ENCODE results near the gene CLCNKB. TPM values are rescaled to one million over a fixed set of nuclear protein-coding genes. Genes with fewer than 3 reads are reported as not detected.
"Not testable (repeated sequence)": the region's sequence is repeated elsewhere in the genome, so short reads cannot be mapped to it uniquely, and the experiment has no call there.

CLCNKB gene
- total and polyA plus RNA-seq, 12 donors = 0.57 to 3.4 (median 2.0) TPM

- Histone ChIP-seq H3K27me3 (peaks cover 0 to 4% (median 0%) of the 10 kb centered on the region in 7 donors), H3K27ac (no peak overlapping the region), H3K4me1 (no peaks in the 10 kb centered on the region), H3K36me3 (no peaks in the 10 kb centered on the region), H3K9me3 (no peaks in the 10 kb centered on the region), H3K4me3 (no peak overlapping the region)
- no peak for TF ChIP-seq CTCF (IDR thresholded peaks at IDR 0.05)
- WGBS, 2 donors = 76 to 90% methylated on average over 4 of the region's 4 CpGs
- intact Hi-C loops (cut with DNase I) = no loop called here
- DNase-seq (no peak), ATAC-seq (no peak)
Measured at GRCh38 chr1:16038620-16038912, 5.0 kb upstream of the CLCNKB start.

- H3K27ac ChIP-seq, H3K9me3 ChIP-seq, H3K4me1 ChIP-seq, DNase-seq, ATAC-seq, H3K36me3 ChIP-seq, H3K4me3 ChIP-seq, H3K27me3 ChIP-seq: not testable (repeated sequence)
- intact Hi-C loops (cut with DNase I) = loop anchor here in 1 of 10 donors (2.0 kb wide), 1 partner anchor 39 kb away; no protein-coding TSS in a partner anchor
- WGBS, 2 donors = 72 to 88% methylated on average over 6 to 8 of the region's 8 CpGs
Measured at GRCh38 chr1:16039871-16040270, 3.7 kb upstream of the CLCNKB start.

GRCh38 chr1:16041200-16041599 lies 2.4 kb upstream of the CLCNKB start:
- no peak for TF ChIP-seq CTCF (IDR thresholded peaks at IDR 0.05)
- DNase-seq (no peak), ATAC-seq (no peak)
- no peaks in the 10 kb centered on the region for H3K36me3 ChIP-seq
- intact Hi-C loops (cut with DNase I) = loop anchor here in 1 of 10 donors (2.0 kb wide), 1 partner anchor 40 kb away; no protein-coding TSS in a partner anchor
- H3K4me1 ChIP-seq = no peaks in the 10 kb centered on the region
- H3K9me3 ChIP-seq = no peaks in the 10 kb centered on the region
- H3K4me3 ChIP-seq = no peak overlapping the region
- H3K27ac ChIP-seq = no peak overlapping the region
- WGBS, 2 donors = 67 to 84% methylated on average over 8 of the region's 8 CpGs
- peaks cover 0 to 4% (median 0%) of the 10 kb centered on the region in 7 donors for H3K27me3 ChIP-seq

- 76 to 88% methylated on average over 9 of the region's 9 CpGs for WGBS, 2 donors
- Histone ChIP-seq H3K9me3 (no peaks in the 10 kb centered on the region), H3K27ac (no peak overlapping the region), H3K36me3 (no peaks in the 10 kb centered on the region), H3K4me1 (no peaks in the 10 kb centered on the region), H3K27me3 (peaks cover 0 to 4% (median 0%) of the 10 kb centered on the region in 7 donors), H3K4me3 (no peak overlapping the region)
- DNase-seq (no peak), ATAC-seq (peak in 2 of 8 donors; percentile 23 to 31)
- intact Hi-C loops (cut with DNase I) = no loop called here
- peak in 3 of 9 donors; percentile 15 to 20 (median 18) for TF ChIP-seq CTCF (IDR thresholded peaks at IDR 0.05)
Measured at GRCh38 chr1:16042096-16042495, 1.5 kb upstream of the CLCNKB start.

GRCh38 chr1:16042654-16043053 lies 928 bp upstream of the CLCNKB start:
- H3K4me3 ChIP-seq; H3K4me1 ChIP-seq; intact Hi-C loops (cut with DNase I); H3K27me3 ChIP-seq; H3K9me3 ChIP-seq; DNase-seq; H3K36me3 ChIP-seq; H3K27ac ChIP-seq: not testable (repeated sequence)
- 79 to 88% methylated on average over 9 of the region's 9 CpGs for WGBS, 2 donors
- peak in 1 of 8 donors; percentile 23 for ATAC-seq

Data from heart right ventricle (tissue), 16 donors.